ENCODE results near the gene PARG.

The PARG gene

GRCh38 chr10:49837685-49838084 lies 104.1 kb downstream of the PARG start:
- Histone ChIP-seq H3K4me1 (no peaks in the 10 kb centered on the region), H3K9me3 (no peaks in the 10 kb centered on the region), H3K36me3 (peaks cover 23 to 56% (median 35%) of the 10 kb centered on the region in 3 donors), H3K27ac (no peak overlapping the region), H3K27me3 (no peaks in the 10 kb centered on the region), H3K4me3 (no peak overlapping the region)
- intact Hi-C loops (cut with DNase I; ENCODE audit: low total_unique reads) = no loop called here
- DNase-seq = no peak
- TF ChIP-seq, protein P1, sequence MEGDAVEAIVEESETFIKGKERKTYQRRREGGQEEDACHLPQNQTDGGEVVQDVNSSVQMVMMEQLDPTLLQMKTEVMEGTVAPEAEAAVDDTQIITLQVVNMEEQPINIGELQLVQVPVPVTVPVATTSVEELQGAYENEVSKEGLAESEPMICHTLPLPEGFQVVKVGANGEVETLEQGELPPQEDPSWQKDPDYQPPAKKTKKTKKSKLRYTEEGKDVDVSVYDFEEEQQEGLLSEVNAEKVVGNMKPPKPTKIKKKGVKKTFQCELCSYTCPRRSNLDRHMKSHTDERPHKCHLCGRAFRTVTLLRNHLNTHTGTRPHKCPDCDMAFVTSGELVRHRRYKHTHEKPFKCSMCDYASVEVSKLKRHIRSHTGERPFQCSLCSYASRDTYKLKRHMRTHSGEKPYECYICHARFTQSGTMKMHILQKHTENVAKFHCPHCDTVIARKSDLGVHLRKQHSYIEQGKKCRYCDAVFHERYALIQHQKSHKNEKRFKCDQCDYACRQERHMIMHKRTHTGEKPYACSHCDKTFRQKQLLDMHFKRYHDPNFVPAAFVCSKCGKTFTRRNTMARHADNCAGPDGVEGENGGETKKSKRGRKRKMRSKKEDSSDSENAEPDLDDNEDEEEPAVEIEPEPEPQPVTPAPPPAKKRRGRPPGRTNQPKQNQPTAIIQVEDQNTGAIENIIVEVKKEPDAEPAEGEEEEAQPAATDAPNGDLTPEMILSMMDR (IDR thresholded peaks at IDR 0.05) = no peak

- H3K27ac ChIP-seq = no peak overlapping the region
- no peaks in the 10 kb centered on the region for H3K9me3 ChIP-seq
- intact Hi-C loops (cut with DNase I; ENCODE audit: low total_unique reads) = no loop called here
- peaks cover 25 to 57% (median 29%) of the 10 kb centered on the region in 3 donors for H3K36me3 ChIP-seq
- no peak for DNase-seq
- TF ChIP-seq, protein P1 (IDR thresholded peaks at IDR 0.05) = no peak
- H3K27me3 ChIP-seq = no peaks in the 10 kb centered on the region
- no peaks in the 10 kb centered on the region for H3K4me1 ChIP-seq
- no peak overlapping the region for H3K4me3 ChIP-seq
Measured at GRCh38 chr10:49837051-49837478, 104.8 kb downstream of the PARG start.

DNA sequence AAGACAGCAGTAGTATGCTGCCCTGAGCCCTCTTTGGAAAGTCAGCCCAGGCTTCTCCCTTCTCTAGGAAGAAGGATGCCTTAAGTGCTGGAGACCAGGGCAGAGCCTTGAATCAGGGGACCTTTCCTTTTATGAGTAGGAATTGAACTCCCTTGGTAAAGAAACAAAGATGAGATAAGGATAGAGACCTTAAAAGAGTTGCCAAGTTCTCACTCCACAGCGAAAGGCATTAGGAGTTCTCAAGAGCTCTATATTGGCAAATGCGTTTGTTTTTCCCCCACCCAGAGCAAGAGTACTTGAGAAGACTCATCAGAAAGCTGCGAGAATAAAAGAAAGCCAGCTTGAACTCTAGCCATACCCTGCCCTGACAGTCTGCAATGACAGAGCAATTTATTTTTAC lies 106.9 kb downstream of the PARG start:
- no peaks in the 10 kb centered on the region for H3K4me1 ChIP-seq
- intact Hi-C loops (cut with DNase I; ENCODE audit: low total_unique reads) = no loop called here
- H3K36me3 ChIP-seq = peaks cover 13 to 55% (median 29%) of the 10 kb centered on the region in 3 donors
- no peaks in the 10 kb centered on the region for H3K9me3 ChIP-seq
- H3K27me3 ChIP-seq = no peaks in the 10 kb centered on the region
- no peak for DNase-seq
- TF ChIP-seq, protein P1 (IDR thresholded peaks at IDR 0.05) = no peak
- no peak overlapping the region for H3K27ac ChIP-seq
- H3K4me3 ChIP-seq = no peak overlapping the region

GRCh38 chr10:49834201-49834600 lies 107.6 kb downstream of the PARG start:
- intact Hi-C loops (cut with DNase I; ENCODE audit: low total_unique reads) = no loop called here
- H3K4me1 ChIP-seq = no peaks in the 10 kb centered on the region
- peaks cover 12 to 48% (median 25%) of the 10 kb centered on the region in 3 donors for H3K36me3 ChIP-seq
- DNase-seq = no peak
- H3K27me3 ChIP-seq = no peaks in the 10 kb centered on the region
- H3K27ac ChIP-seq = no peak overlapping the region
- TF ChIP-seq, protein P1 (IDR thresholded peaks at IDR 0.05) = no peak
- no peaks in the 10 kb centered on the region for H3K9me3 ChIP-seq
- no peak overlapping the region for H3K4me3 ChIP-seq

DNA sequence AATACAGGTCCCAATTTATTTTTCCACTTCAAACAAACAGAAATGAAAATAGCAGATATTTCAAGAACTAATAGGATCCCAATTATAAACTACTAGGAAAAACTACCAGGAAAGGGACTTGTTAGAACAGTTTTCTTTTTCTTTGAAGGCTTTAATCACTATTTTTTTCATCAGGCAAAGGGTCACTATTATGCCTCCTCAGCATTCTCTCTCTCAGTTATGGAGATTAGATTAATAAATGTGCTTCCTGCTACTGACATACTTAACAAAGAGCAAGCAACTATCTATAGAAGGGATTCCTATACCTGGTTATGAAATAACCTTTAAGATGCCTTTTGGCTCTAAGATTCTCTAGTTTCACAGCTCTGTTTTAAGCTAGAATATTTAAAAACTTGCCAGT lies 108.7 kb downstream of the PARG start:
- peaks cover 13 to 48% (median 20%) of the 10 kb centered on the region in 3 donors for H3K36me3 ChIP-seq
- no peak overlapping the region for H3K27ac ChIP-seq
- H3K27me3 ChIP-seq = no peaks in the 10 kb centered on the region
- intact Hi-C loops (cut with DNase I; ENCODE audit: low total_unique reads) = no loop called here
- DNase-seq = no peak
- H3K4me1 ChIP-seq = no peaks in the 10 kb centered on the region
- TF ChIP-seq, protein P1 (IDR thresholded peaks at IDR 0.05) = no peak
- H3K9me3 ChIP-seq = no peaks in the 10 kb centered on the region
- no peak overlapping the region for H3K4me3 ChIP-seq

Measured in tibial artery (tissue), 4 donors.